ENCODE measurements around the gene HTT. TPM values are rescaled to one million over a fixed set of nuclear protein-coding genes. Genes with fewer than 3 reads are reported as not detected.

Gene HTT
- total RNA-seq, 1 experiment from 2014 or later, result 64.4 TPM

- H3K36me3 Mint-ChIP-seq (ENCODE audit: insufficient read depth in 1 of 3, low read depth in 3 of 3), result no peaks in the 10 kb centered on the region; a peak in 1 of 7 replicates
- H3K27ac Mint-ChIP-seq, result no peak overlapping the region
These were observed 40.2 kb upstream of the HTT start for GRCh38 chr4:3034231-3034630.

More at GRCh38 chr4:3034231-3034630, 40.2 kb upstream of the HTT start:
- Histone ChIP-seq H3K23me2 (ENCODE audit: insufficient read length, low read depth, low read length, poor library complexity, severe bottlenecking) (no peaks in the 10 kb centered on the region), H2BK20ac (ENCODE audit: low read depth, low read length, poor library complexity, severe bottlenecking) (no peak overlapping the region), H4K20me1 (ENCODE audit: control insufficient read depth, insufficient read depth, insufficient read length) (no peaks in the 10 kb centered on the region), H3K4me1 (ENCODE audit: insufficient read depth, low read length) (no peaks in the 10 kb centered on the region; the same call in 1 of the 2 replicates), H3K56ac (ENCODE audit: insufficient read length, low read depth, low read length) (no peak overlapping the region), H4K5ac (ENCODE audit: insufficient read length, low read depth, low read length) (no peak overlapping the region), H2BK15ac (ENCODE audit: low read depth, low read length) (no peak overlapping the region), H2AFZ (ENCODE audit: low read length) (no peak overlapping the region), H2BK120ac (ENCODE audit: low read depth, low read length, poor library complexity, severe bottlenecking) (no peak overlapping the region), H3K23ac (ENCODE audit: insufficient read length, low read depth, low read length) (no peak overlapping the region), H3K9ac (ENCODE audit: extremely low read depth, insufficient read length, low read length) (no peak overlapping the region), H3T11ph (ENCODE audit: low read length) (no peak overlapping the region), H4K91ac (ENCODE audit: insufficient read length, low read depth, low read length) (no peak overlapping the region), H3K79me2 (ENCODE audit: insufficient read depth, low read length) (no peaks in the 10 kb centered on the region), H3K4me2 (ENCODE audit: insufficient read depth, insufficient read length, low read length) (no peak overlapping the region), H3K27ac (ENCODE audit: insufficient read length, low read depth, low read length) (no peak overlapping the region), H3K79me1 (ENCODE audit: insufficient read depth, low read depth, low read length, poor library complexity, severe bottlenecking) (no peaks in the 10 kb centered on the region), H4K8ac (replicated peaks; ENCODE audit: insufficient read length, low read depth, low read length) (no peak overlapping the region), H3K14ac (ENCODE audit: insufficient read depth, low read length) (no peak overlapping the region), H2BK5ac (ENCODE audit: insufficient read length, low read length) (no peak overlapping the region), H2AK5ac (ENCODE audit: insufficient read length, low read length) (no peak overlapping the region), H3K4ac (ENCODE audit: low read depth, low read length) (no peak overlapping the region), H3K27me3 (ENCODE audit: insufficient read depth, low read length) (no peaks in the 10 kb centered on the region), H3K9me3 (ENCODE audit: control insufficient read depth, low read depth, low read length) (no peaks in the 10 kb centered on the region), H3K18ac (ENCODE audit: insufficient read length, low read depth, low read length) (no peak overlapping the region), H2BK12ac (ENCODE audit: insufficient read length, low read depth, low read length) (no peak overlapping the region)
- no peaks in the 10 kb centered on the region for H3K9me3 Mint-ChIP-seq
- WGBS (ENCODE audit: extremely low coverage, insufficient read length, low lambda C conversion rate), result no CpG with 5 or more reads among the region's 8 CpGs
- no peak for TF ChIP-seq CTCF (conservative IDR thresholded peaks at IDR 0.05)
- peaks cover 8% of the 10 kb centered on the region for H3K27me3 Mint-ChIP-seq (ENCODE audit: low read depth)
- H3K4me1 Mint-ChIP-seq, result peaks cover 4 to 8% of the 10 kb centered on the region in 2 experiments; a peak in 3 of 4 replicates
- H3K4me3 Mint-ChIP-seq, result no peak overlapping the region
- no peak for DNase-seq
